Liver (tissue), 9 donors: ENCODE results near the gene PPFIA2. TPM values are rescaled to one million over a fixed set of nuclear protein-coding genes. Genes with fewer than 3 reads are reported as not detected.

ENCODE experiments used
- DNase-seq: peaks from one replicate; pipeline ENCODE4 v3.0.0-alpha.2; 2017; ENCODE audit warnings: low spot score
- H3K27ac ChIP-seq, 2 donors: one replicate each; pipeline ENCODE4 v1.7.0; 2013; ENCODE audit warnings: inconsistent platforms in 2 of 2, low read length in 2 of 2, control low read depth in 1 of 2, low read depth in 1 of 2, mild to moderate bottlenecking in 1 of 2
- H3K27me3 ChIP-seq, 4 donors: one replicate each; pipeline versions ENCODE4 v1.6.1 to v1.7.0; 2013; ENCODE audit warnings: low read length in 3 of 4, inconsistent platforms in 1 of 4, mild to moderate bottlenecking in 1 of 4, moderate library complexity in 1 of 4; ENCODE audit not compliant: control insufficient read depth in 4 of 4, insufficient read depth in 4 of 4
- H3K36me3 ChIP-seq, 4 donors: one replicate each; pipeline versions ENCODE4 v1.6.1 to v1.7.0; 2013; ENCODE audit warnings: low read length in 3 of 4, mild to moderate bottlenecking in 3 of 4, low read depth in 1 of 4, moderate library complexity in 1 of 4; ENCODE audit not compliant: control insufficient read depth in 4 of 4, insufficient read depth in 3 of 4
- H3K4me1 ChIP-seq, 4 donors: one replicate each; pipeline versions ENCODE4 v1.6.1 to v1.7.0; 2013; ENCODE audit warnings: low read length in 3 of 4, mild to moderate bottlenecking in 3 of 4, moderate library complexity in 1 of 4; ENCODE audit not compliant: control insufficient read depth in 4 of 4, insufficient read depth in 4 of 4
- H3K4me3 ChIP-seq, 3 donors: one replicate each; pipeline versions ENCODE4 v1.6.1 to v1.7.0; 2013; ENCODE audit warnings: low read length in 3 of 3, control low read depth in 1 of 3, low read depth in 1 of 3, mild to moderate bottlenecking in 1 of 3
- H3K9ac ChIP-seq, 2 donors: one replicate each; pipeline ENCODE4 v1.7.0; 2013; ENCODE audit warnings: low read length in 2 of 2, mild to moderate bottlenecking in 2 of 2, moderate library complexity in 2 of 2, control low read depth in 1 of 2, low read depth in 1 of 2
- H3K9me3 ChIP-seq, 4 donors: one replicate each; pipeline versions ENCODE4 v1.6.1 to v1.7.0; 2013; ENCODE audit warnings: low read length in 3 of 4; ENCODE audit not compliant: control insufficient read depth in 4 of 4
- EGR1 ChIP-seq, 2 donors: IDR thresholded peaks; 2 replicates each; pipeline ENCODE4 v1.6.1; 2016 to 2018; ENCODE audit warnings: antibody characterized with exemption in 2 of 2, low read depth in 2 of 2
- FOXA1 ChIP-seq: IDR thresholded peaks from 2 replicates; pipeline ENCODE4 v1.6.1; 2016; ENCODE audit warnings: antibody characterized with exemption
- FOXA2 ChIP-seq: IDR thresholded peaks from 2 replicates; pipeline ENCODE4 v1.6.1; 2016; ENCODE audit warnings: antibody characterized with exemption
- GABPA ChIP-seq, 2 donors: IDR thresholded peaks in 1 of 2; conservative IDR thresholded peaks in 1 of 2; 2 replicates each; pipeline ENCODE4 v1.6.1; 2016; ENCODE audit warnings: antibody characterized with exemption in 2 of 2, mild to moderate bottlenecking in 1 of 2, moderate library complexity in 1 of 2
- HNF4A ChIP-seq, 2 donors: conservative IDR thresholded peaks; 2 replicates each; pipeline ENCODE4 v1.6.1; 2016; ENCODE audit warnings: antibody characterized with exemption in 2 of 2, mild to moderate bottlenecking in 2 of 2
- HNF4G ChIP-seq: IDR thresholded peaks from 2 replicates; pipeline ENCODE4 v1.6.1; 2016; ENCODE audit warnings: antibody characterized with exemption
- JUND ChIP-seq, 2 donors: IDR thresholded peaks; 2 replicates each; pipeline ENCODE4 v1.6.1; 2016; ENCODE audit warnings: antibody characterized with exemption in 2 of 2
- NR2F2 ChIP-seq: IDR thresholded peaks from 2 replicates; pipeline ENCODE4 v1.6.1; 2016; ENCODE audit warnings: antibody characterized with exemption
- RAD21 ChIP-seq, 2 donors: IDR thresholded peaks; 2 replicates each; pipeline ENCODE4 v1.6.1; 2016; ENCODE audit warnings: antibody characterized with exemption in 2 of 2, mild to moderate bottlenecking in 2 of 2
- RXRA ChIP-seq, 2 donors: IDR thresholded peaks; 2 replicates each; pipeline ENCODE4 v1.6.1; 2017 to 2018; ENCODE audit warnings: antibody characterized with exemption in 2 of 2, mild to moderate bottlenecking in 1 of 2
- SP1 ChIP-seq: IDR thresholded peaks from 2 replicates; pipeline ENCODE4 v1.6.1; 2018; ENCODE audit warnings: antibody characterized with exemption, mild to moderate bottlenecking
- TAF1 ChIP-seq: conservative IDR thresholded peaks from 2 replicates; pipeline ENCODE4 v1.6.1; 2016; ENCODE audit warnings: antibody characterized with exemption, mild to moderate bottlenecking
- YY1 ChIP-seq: IDR thresholded peaks from 2 replicates; pipeline ENCODE4 v1.6.1; 2016; ENCODE audit warnings: antibody characterized with exemption, mild to moderate bottlenecking
- WGBS: extraction: QIAGEN DNeasy Blood & Tissue Kit; methylation state at CpG from one replicate; pipeline ENCODE4 v1.1.7; 2013; 5-methylcytosine and 5-hydroxymethylcytosine counted together
- polyA plus RNA-seq, 2 donors: library from polyadenylated mRNA; stranded (reverse) in 1 of 2; unstranded in 1 of 2; fragments of 200-250 nt in 1 of 2; fragments of >200 nt in 1 of 2; fragmentation: Nextera tagmentation in 1 of 2; extraction: Ambion mirVana in 1 of 2; gene quantifications; one replicate each; pipeline versions ENCODE4 v1.2.1 to v1.2.3, GENCODE V29; 2013 to 2015
- total RNA-seq, 2 donors: library from RNA; depleted of rRNA; stranded (reverse); fragments of >200 nt; gene quantifications; one replicate each; pipeline ENCODE4 v1.2.3, GENCODE V29; 2014
- TF ChIP-seq, protein P1 (sequence below): IDR thresholded peaks from 2 replicates; pipeline ENCODE4 v1.6.1; 2016; ENCODE audit warnings: antibody characterized with exemption
- TF ChIP-seq, protein P2 (sequence below): fragments of 150-350 bp; IDR thresholded peaks from 2 replicates; pipeline ENCODE4 v1.5.1; 2017; ENCODE audit warnings: improper control_type of control experiment, low read depth, low read length; ENCODE audit not compliant: missing input control
- TF ChIP-seq, protein P3 (sequence below): IDR thresholded peaks from 2 replicates; pipeline ENCODE4 v1.6.1; 2016; ENCODE audit warnings: antibody characterized with exemption, mild to moderate bottlenecking
- TF ChIP-seq, protein P4 (sequence below): IDR thresholded peaks from 2 replicates; pipeline ENCODE4 v1.6.1; 2016; ENCODE audit warnings: antibody characterized with exemption
- TF ChIP-seq, protein P5 (sequence below): IDR thresholded peaks from 2 replicates; pipeline ENCODE4 v1.6.1; 2016; ENCODE audit warnings: antibody characterized with exemption
- donor health status: healthy.
- donor health status: healthy.
- donor health status: healthy.
- donor health status: healthy.
- donor health status: healthy.

Gene PPFIA2
- total and polyA plus RNA-seq, 4 donors, result 0.05 to 0.50 (median 0.22) TPM; not detected in 1

DNA sequence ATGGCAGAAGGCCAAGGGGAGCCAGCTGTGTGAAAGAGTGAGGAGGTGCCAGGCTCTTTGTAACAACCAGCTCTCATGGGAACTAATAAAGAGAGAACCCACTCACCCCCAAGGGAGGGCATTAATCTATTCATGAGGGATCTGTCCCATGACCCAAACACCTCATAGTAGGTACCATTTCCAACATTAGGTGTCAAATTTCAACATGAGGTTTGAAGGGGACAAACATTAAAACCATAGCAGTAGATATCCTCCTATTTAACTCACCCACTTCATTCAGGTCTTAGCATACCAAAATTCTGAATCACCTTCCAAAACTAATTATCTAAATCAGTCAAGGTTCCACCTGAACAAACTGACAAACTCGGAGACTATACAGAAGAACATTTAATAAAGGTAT is 75.3 kb downstream of the PPFIA2 start:
- Histone ChIP-seq H3K9ac (no peak overlapping the region), H3K36me3 (no peaks in the 10 kb centered on the region), H3K27me3 (peaks cover 0 to 2% (median 0%) of the 10 kb centered on the region in 4 donors), H3K4me3 (no peak overlapping the region), H3K4me1 (no peaks in the 10 kb centered on the region), H3K27ac (no peak overlapping the region), H3K9me3 (no peaks in the 10 kb centered on the region)
- 42% methylated on average over 1 of the region's 1 CpG for WGBS
- DNase-seq, result no peak
- TF ChIP-seq RAD21 (IDR thresholded peaks at IDR 0.05) (no peak), YY1 (no peak), TAF1 (no peak), HNF4A (conservative IDR thresholded peaks at IDR 0.05) (no peak), FOXA1 (no peak), NR2F2 (no peak), EGR1 (IDR thresholded peaks at IDR 0.05; ENCODE audit: low read depth in 2 of 2) (no peak), FOXA2 (no peak), GABPA (IDR thresholded peaks at IDR 0.05 in 1 of 2, conservative IDR thresholded peaks at IDR 0.05 in 1 of 2) (no peak), RXRA (IDR thresholded peaks at IDR 0.05) (no peak), JUND (IDR thresholded peaks at IDR 0.05) (no peak), SP1 (no peak), HNF4G (no peak)
- TF ChIP-seq, protein P1, sequence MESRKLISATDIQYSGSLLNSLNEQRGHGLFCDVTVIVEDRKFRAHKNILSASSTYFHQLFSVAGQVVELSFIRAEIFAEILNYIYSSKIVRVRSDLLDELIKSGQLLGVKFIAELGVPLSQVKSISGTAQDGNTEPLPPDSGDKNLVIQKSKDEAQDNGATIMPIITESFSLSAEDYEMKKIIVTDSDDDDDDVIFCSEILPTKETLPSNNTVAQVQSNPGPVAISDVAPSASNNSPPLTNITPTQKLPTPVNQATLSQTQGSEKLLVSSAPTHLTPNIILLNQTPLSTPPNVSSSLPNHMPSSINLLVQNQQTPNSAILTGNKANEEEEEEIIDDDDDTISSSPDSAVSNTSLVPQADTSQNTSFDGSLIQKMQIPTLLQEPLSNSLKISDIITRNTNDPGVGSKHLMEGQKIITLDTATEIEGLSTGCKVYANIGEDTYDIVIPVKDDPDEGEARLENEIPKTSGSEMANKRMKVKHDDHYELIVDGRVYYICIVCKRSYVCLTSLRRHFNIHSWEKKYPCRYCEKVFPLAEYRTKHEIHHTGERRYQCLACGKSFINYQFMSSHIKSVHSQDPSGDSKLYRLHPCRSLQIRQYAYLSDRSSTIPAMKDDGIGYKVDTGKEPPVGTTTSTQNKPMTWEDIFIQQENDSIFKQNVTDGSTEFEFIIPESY, result no peak
- TF ChIP-seq, protein P2, sequence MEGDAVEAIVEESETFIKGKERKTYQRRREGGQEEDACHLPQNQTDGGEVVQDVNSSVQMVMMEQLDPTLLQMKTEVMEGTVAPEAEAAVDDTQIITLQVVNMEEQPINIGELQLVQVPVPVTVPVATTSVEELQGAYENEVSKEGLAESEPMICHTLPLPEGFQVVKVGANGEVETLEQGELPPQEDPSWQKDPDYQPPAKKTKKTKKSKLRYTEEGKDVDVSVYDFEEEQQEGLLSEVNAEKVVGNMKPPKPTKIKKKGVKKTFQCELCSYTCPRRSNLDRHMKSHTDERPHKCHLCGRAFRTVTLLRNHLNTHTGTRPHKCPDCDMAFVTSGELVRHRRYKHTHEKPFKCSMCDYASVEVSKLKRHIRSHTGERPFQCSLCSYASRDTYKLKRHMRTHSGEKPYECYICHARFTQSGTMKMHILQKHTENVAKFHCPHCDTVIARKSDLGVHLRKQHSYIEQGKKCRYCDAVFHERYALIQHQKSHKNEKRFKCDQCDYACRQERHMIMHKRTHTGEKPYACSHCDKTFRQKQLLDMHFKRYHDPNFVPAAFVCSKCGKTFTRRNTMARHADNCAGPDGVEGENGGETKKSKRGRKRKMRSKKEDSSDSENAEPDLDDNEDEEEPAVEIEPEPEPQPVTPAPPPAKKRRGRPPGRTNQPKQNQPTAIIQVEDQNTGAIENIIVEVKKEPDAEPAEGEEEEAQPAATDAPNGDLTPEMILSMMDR, result no peak
- TF ChIP-seq, protein P3, sequence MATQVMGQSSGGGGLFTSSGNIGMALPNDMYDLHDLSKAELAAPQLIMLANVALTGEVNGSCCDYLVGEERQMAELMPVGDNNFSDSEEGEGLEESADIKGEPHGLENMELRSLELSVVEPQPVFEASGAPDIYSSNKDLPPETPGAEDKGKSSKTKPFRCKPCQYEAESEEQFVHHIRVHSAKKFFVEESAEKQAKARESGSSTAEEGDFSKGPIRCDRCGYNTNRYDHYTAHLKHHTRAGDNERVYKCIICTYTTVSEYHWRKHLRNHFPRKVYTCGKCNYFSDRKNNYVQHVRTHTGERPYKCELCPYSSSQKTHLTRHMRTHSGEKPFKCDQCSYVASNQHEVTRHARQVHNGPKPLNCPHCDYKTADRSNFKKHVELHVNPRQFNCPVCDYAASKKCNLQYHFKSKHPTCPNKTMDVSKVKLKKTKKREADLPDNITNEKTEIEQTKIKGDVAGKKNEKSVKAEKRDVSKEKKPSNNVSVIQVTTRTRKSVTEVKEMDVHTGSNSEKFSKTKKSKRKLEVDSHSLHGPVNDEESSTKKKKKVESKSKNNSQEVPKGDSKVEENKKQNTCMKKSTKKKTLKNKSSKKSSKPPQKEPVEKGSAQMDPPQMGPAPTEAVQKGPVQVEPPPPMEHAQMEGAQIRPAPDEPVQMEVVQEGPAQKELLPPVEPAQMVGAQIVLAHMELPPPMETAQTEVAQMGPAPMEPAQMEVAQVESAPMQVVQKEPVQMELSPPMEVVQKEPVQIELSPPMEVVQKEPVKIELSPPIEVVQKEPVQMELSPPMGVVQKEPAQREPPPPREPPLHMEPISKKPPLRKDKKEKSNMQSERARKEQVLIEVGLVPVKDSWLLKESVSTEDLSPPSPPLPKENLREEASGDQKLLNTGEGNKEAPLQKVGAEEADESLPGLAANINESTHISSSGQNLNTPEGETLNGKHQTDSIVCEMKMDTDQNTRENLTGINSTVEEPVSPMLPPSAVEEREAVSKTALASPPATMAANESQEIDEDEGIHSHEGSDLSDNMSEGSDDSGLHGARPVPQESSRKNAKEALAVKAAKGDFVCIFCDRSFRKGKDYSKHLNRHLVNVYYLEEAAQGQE, result no peak
- TF ChIP-seq, protein P4, sequence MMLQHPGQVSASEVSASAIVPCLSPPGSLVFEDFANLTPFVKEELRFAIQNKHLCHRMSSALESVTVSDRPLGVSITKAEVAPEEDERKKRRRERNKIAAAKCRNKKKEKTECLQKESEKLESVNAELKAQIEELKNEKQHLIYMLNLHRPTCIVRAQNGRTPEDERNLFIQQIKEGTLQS, result no peak
- TF ChIP-seq, protein P5, sequence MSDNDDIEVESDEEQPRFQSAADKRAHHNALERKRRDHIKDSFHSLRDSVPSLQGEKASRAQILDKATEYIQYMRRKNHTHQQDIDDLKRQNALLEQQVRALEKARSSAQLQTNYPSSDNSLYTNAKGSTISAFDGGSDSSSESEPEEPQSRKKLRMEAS, result no peak
